Endothelial cell of umbilical vein (primary cell): ENCODE measurements around the gene EPN1. TPM values are rescaled to one million over a fixed set of nuclear protein-coding genes. Genes with fewer than 3 reads are reported as not detected.

Experiments
- BruUV-seq: library from RNA; stranded (reverse); fragments of 400-500 nt; replicated peaks from 2 replicates; lab custom pipeline; 2021; lab: Mats Ljungman, UMichigan
- CTCF ChIA-PET: fragments of 300-600, 350-600 bp; sonication (Branson Sonifier 250); formaldehyde crosslinking; loops from one replicate; lab custom pipeline; 2021; ENCODE audit warnings: antibody characterized with exemption, inconsistent platforms; lab: Charles Lee
- POLR2A ChIA-PET: fragments of 300-600, 350-600 bp; sonication (Branson Sonifier 250); formaldehyde crosslinking; loops from one replicate; lab custom pipeline; 2021; ENCODE audit warnings: antibody characterized with exemption, inconsistent platforms; lab: Charles Lee
- DNase-seq: peaks from one replicate; pipeline ENCODE4 v3.0.0-alpha.2; 2011; ENCODE audit warnings: low read depth, low spot score
- FAIRE-seq: peaks from 2 replicates; lab custom pipeline; 2011; peaks lifted over from hg19 to GRCh38; lab: Jason Lieb, UNC
- H2AFZ ChIP-seq: 2 replicates; pipeline ENCODE4 v1.6.0; 2012; ENCODE audit warnings: low read depth, low read length, control low read depth, inconsistent platforms
- H3K27ac ChIP-seq: 2 replicates; pipeline ENCODE4 v1.5.1; 2011; ENCODE audit warnings: low read depth, mild to moderate bottlenecking, control low read depth, low read length, moderate library complexity; ENCODE audit not compliant: insufficient read depth
- H3K27me3 ChIP-seq, 2 experiments: 2 replicates each; pipeline versions ENCODE4 v1.6.0 to v1.6.1; 2011; ENCODE audit warnings: low read length in 2 of 2, mixed read lengths in 1 of 2; ENCODE audit not compliant: control insufficient read depth in 2 of 2, insufficient read depth in 2 of 2
- H3K36me3 ChIP-seq, 2 experiments: 2 replicates in 1 of 2; 3 replicates in 1 of 2; pipeline ENCODE4 v1.5.1; 2011; ENCODE audit warnings: low read length in 2 of 2, mild to moderate bottlenecking in 1 of 2, moderate library complexity in 1 of 2; ENCODE audit not compliant: control insufficient read depth in 2 of 2, insufficient read depth in 2 of 2; ENCODE audit errors: extremely low read depth in 1 of 2
- H3K4me1 ChIP-seq: 3 replicates; pipeline ENCODE4 v1.5.1; 2011; ENCODE audit warnings: mild to moderate bottlenecking, low read length; ENCODE audit not compliant: control insufficient read depth, insufficient read depth; ENCODE audit errors: extremely low read depth
- H3K4me2 ChIP-seq: 2 replicates; pipeline ENCODE4 v1.6.1; 2011; ENCODE audit warnings: low read length, control low read depth, mixed read lengths; ENCODE audit not compliant: insufficient read depth
- H3K4me3 ChIP-seq, 3 experiments: fragments of 200-600 bp in 1 of 3; sonication (generic), shearing (Covaris generic) in 1 of 3; replicated peaks in 1 of 3; 2 replicates each; pipeline ENCODE4 v1.5.1; 2011 to 2016; ENCODE audit warnings: control low read depth in 3 of 3, low read length in 3 of 3, mild to moderate bottlenecking in 2 of 3, inconsistent platforms in 1 of 3, low read depth in 1 of 3, moderate library complexity in 1 of 3; ENCODE audit not compliant: insufficient read depth in 1 of 3
- H3K79me2 ChIP-seq: 2 replicates; pipeline ENCODE4 v1.6.0; 2012; ENCODE audit warnings: low read length, inconsistent platforms; ENCODE audit not compliant: control insufficient read depth, insufficient read depth
- H3K9ac ChIP-seq: replicated peaks from 2 replicates; pipeline ENCODE3; 2011; ENCODE audit warnings: low read length, control low read depth; ENCODE audit not compliant: insufficient read depth; ENCODE audit errors: extremely low read depth
- H3K9me1 ChIP-seq: replicated peaks from 3 replicates; pipeline ENCODE4 v1.6.0; 2011; ENCODE audit warnings: mild to moderate bottlenecking, low read length; ENCODE audit not compliant: control insufficient read depth, insufficient read depth; ENCODE audit errors: extremely low read depth
- H3K9me3 ChIP-seq: replicated peaks from 2 replicates; pipeline ENCODE4 v1.5.1; 2012; ENCODE audit warnings: low read length, inconsistent platforms; ENCODE audit not compliant: control insufficient read depth, insufficient read depth
- H4K20me1 ChIP-seq: replicated peaks from 2 replicates; pipeline ENCODE3; 2011; ENCODE audit warnings: mild to moderate bottlenecking, low read length; ENCODE audit not compliant: control insufficient read depth, insufficient read depth; ENCODE audit errors: extremely low read depth
- GATA2 ChIP-seq: IDR thresholded peaks from 2 replicates; pipeline ENCODE4 v1.7.0; 2011; ENCODE audit warnings: low read depth, mild to moderate bottlenecking, moderate library complexity, mixed read lengths, low read length; ENCODE audit not compliant: insufficient read length, insufficient read depth
- JUN ChIP-seq: IDR thresholded peaks from 2 replicates; pipeline ENCODE4 v1.6.1; 2011; ENCODE audit warnings: borderline replicate concordance, low read depth; ENCODE audit not compliant: insufficient read length, insufficient read depth
- MYC ChIP-seq: IDR thresholded peaks from one replicate; pipeline ENCODE4 v1.6.1; 2011; ENCODE audit warnings: mild to moderate bottlenecking, low read depth, low read length
- POLR2A ChIP-seq: IDR thresholded peaks from 2 replicates; pipeline ENCODE4 v1.6.1; 2012; ENCODE audit warnings: low read depth, mild to moderate bottlenecking, control low read depth, low read length
- POLR2AphosphoS5 ChIP-seq: IDR thresholded peaks from 2 replicates; pipeline ENCODE4 v1.6.1; 2012; ENCODE audit warnings: low read depth, mild to moderate bottlenecking, control low read depth, low read length, moderate library complexity; ENCODE audit not compliant: insufficient read depth
- dilution Hi-C: fragments of 300-500 bp; cut with MboI; formaldehyde crosslinking; loops from one replicate; pipeline ENCODE4 v1.15.0; 2019; ENCODE audit warnings: low sequenced_read_pairs; ENCODE audit not compliant: extremely low pct_ligation_motif_present
- intact Hi-C: fragments of 100-400 bp; cut with micrococcal nuclease; formaldehyde crosslinking; loops from one replicate; pipeline ENCODE4 v1.10.0; 2022
- polyA plus RNA-seq, 4 experiments: library from polyadenylated mRNA; depleted of rRNA in 3 of 4; stranded (reverse) in 3 of 4; unstranded in 1 of 4; fragments of >200 nt; gene quantifications; 2 replicates each; pipeline versions ENCODE4 v1.2.1 to v1.2.3, GENCODE V29; 2011 to 2012; ENCODE audit warnings: missing spikeins in 1 of 4
- total RNA-seq: library from RNA; stranded (reverse); gene quantifications from 2 replicates; pipeline ENCODE4 v1.2.3, GENCODE V29; 2021
- TF ChIP-seq, protein P1 (sequence below): IDR thresholded peaks from 2 replicates; pipeline ENCODE4 v1.6.1; 2011; ENCODE audit not compliant: insufficient read depth, insufficient read length
- TF ChIP-seq, protein P2 (sequence below), 2 donors: IDR thresholded peaks; 1 replicate in 1 of 2; 2 replicates in 1 of 2; pipeline ENCODE4 v1.5.1; 2011; ENCODE audit warnings: low read length in 2 of 2, mild to moderate bottlenecking in 2 of 2, moderate library complexity in 2 of 2, control low read depth in 1 of 2, inconsistent platforms in 1 of 2, low read depth in 1 of 2; ENCODE audit not compliant: insufficient read depth in 1 of 2; ENCODE audit errors: extremely low read depth in 1 of 2

Gene EPN1
- total and polyA plus RNA-seq, 2 donors (not counting 3 experiments of a cell fraction or from before 2014, with no cell fraction given), result 87.2 to 138 TPM

DNA sequence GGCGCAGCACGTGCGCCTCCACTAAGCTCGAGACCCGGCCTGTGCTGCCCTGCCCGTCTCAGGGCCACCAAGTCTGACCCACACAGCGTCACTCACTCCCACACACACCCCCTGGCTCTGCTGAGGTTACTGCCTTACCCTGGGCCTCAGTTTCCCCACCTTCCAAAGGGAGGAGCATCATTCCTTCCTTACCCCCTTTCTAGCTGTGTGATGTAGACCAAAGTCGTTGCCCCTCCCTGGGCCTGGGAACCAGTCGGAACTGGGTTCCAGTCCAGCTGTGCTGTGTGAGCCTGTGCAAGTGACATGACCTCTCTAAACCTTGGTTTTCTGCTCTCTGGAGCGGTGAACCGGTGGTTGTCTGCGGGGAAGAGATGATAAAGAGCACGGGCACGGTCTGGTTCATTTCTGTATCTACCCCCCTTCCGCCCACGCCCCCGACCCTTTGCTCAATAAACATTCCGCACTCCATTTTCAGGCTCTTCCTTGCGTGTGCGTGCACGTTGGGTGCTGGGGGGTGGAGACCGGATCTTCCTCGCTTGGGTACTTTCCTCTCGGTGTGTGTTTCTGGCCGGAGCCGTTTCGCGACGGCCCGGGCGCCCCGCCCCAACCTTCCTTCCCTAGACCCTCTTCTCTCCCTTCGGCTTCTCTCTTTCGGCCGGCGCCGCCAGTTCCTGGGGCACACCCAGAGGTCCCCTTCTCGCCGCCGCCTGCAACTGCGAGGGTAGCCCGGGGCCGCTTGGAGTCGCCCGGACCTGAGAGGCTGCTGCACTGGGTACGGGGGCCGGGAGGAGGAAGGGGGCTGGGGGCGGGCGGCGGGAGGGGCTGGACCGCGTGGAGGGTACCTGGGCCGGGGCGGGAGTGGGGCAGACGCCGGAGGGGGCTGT, 31.8 kb upstream of the EPN1 start, which contains the start of gene ZNF581:
Gene ZNF581 (plus strand): TSS at position 647 of the 884 bp plus-strand sequence. CDS start 923 bp downstream, outside the sequence.
- Histone ChIP-seq H3K4me1 (peaks cover 30% of the 10 kb centered on the region), H3K9me3 (no peaks in the 10 kb centered on the region), H3K4me3 (peak within 1 kb of the TSS; percentile 60 to 75 (median 61)), H3K4me2 (peak within 1 kb of the TSS; percentile 53), H3K27ac (no peak within 1 kb of the TSS), H3K9me1 (no peaks in the 10 kb centered on the region), H4K20me1 (no peaks in the 10 kb centered on the region), H3K9ac (peak within 1 kb of the TSS; percentile 61), H3K79me2 (peaks cover 23% of the 10 kb centered on the region), H2AFZ (peak within 1 kb of the TSS; percentile 4), H3K27me3 (no peaks in the 10 kb centered on the region), H3K36me3 (peaks cover 3 to 10% of the 10 kb centered on the region in 2 experiments)
- peak; percentile 88 for FAIRE-seq
- CTCF ChIA-PET, result interaction anchor here (0.6 to 2.0 kb wide), 2 partner anchors 10 to 470 kb away, joined by 4 to 14 read pairs; no protein-coding TSS in a partner anchor
- dilution Hi-C loops (no loop called here), intact Hi-C loops (loop anchor here (1.0 to 5.0 kb wide), 2 partner anchors 8 to 556 kb away; no protein-coding TSS in a partner anchor)
- peak; percentile 68 for DNase-seq
- BruUV-seq, result TSS peak; percentile 18
- TF ChIP-seq MYC (peak; percentile 18), POLR2A (peak; percentile 55), GATA2 (no peak), JUN (no peak), POLR2AphosphoS5 (peak; percentile 68)
- TF ChIP-seq, protein P1, sequence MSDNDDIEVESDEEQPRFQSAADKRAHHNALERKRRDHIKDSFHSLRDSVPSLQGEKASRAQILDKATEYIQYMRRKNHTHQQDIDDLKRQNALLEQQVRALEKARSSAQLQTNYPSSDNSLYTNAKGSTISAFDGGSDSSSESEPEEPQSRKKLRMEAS, result peak; percentile 31
- TF ChIP-seq, protein P2, sequence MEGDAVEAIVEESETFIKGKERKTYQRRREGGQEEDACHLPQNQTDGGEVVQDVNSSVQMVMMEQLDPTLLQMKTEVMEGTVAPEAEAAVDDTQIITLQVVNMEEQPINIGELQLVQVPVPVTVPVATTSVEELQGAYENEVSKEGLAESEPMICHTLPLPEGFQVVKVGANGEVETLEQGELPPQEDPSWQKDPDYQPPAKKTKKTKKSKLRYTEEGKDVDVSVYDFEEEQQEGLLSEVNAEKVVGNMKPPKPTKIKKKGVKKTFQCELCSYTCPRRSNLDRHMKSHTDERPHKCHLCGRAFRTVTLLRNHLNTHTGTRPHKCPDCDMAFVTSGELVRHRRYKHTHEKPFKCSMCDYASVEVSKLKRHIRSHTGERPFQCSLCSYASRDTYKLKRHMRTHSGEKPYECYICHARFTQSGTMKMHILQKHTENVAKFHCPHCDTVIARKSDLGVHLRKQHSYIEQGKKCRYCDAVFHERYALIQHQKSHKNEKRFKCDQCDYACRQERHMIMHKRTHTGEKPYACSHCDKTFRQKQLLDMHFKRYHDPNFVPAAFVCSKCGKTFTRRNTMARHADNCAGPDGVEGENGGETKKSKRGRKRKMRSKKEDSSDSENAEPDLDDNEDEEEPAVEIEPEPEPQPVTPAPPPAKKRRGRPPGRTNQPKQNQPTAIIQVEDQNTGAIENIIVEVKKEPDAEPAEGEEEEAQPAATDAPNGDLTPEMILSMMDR (IDR thresholded peaks at IDR 0.05; ENCODE audit: extremely low read depth in 1 of 2, insufficient read depth in 1 of 2, low read depth in 1 of 2, low read length in 2 of 2), result no peak
- POLR2A ChIA-PET, result interaction anchor here (0.6 to 1.3 kb wide), 2 partner anchors 11 kb away, joined by 3 to 4 read pairs; partner anchors contain the start of gene U2AF2
